Fibroblast of skin of left biceps (primary cell): Measurements from ENCODE around the gene PKNOX2.

Source experiments
- DNase-seq, 2 experiments: peaks; one replicate each; pipeline ENCODE4 v3.0.0-alpha.2; 2013; ENCODE audit warnings: low read depth in 2 of 2

PKNOX2 gene

GRCh38 chr11:125262194-125262829, 97.8 kb downstream of the PKNOX2 start:
- no peak for DNase-seq

GRCh38 chr11:125262830-125263218, 98.3 kb downstream of the PKNOX2 start:
- DNase-seq, result no peak

GRCh38 chr11:125263268-125263790, 98.8 kb downstream of the PKNOX2 start:
- DNase-seq, result peak; percentile 96

- no peak for DNase-seq
These were observed 99.8 kb downstream of the PKNOX2 start for GRCh38 chr11:125264100-125265022.

- DNase-seq, result no peak
These were observed 103.0 kb downstream of the PKNOX2 start for GRCh38 chr11:125267548-125267947.

- no peak for DNase-seq
These were observed 104.1 kb downstream of the PKNOX2 start for GRCh38 chr11:125268611-125269010.

GRCh38 chr11:125270106-125270505, 105.6 kb downstream of the PKNOX2 start:
- no peak for DNase-seq

- no peak for DNase-seq
These were observed 106.2 kb downstream of the PKNOX2 start for GRCh38 chr11:125270711-125271110.

- no peak for DNase-seq
These were observed 107.0 kb downstream of the PKNOX2 start for GRCh38 chr11:125271483-125272091.

GRCh38 chr11:125272092-125272491, 107.5 kb downstream of the PKNOX2 start:
- DNase-seq, result no peak

- DNase-seq, result no peak
These were observed 108.3 kb downstream of the PKNOX2 start for GRCh38 chr11:125272821-125273220.

- DNase-seq, result no peak
These were observed 109.0 kb downstream of the PKNOX2 start for GRCh38 chr11:125273519-125274000.

- DNase-seq, result no peak
These were observed 109.8 kb downstream of the PKNOX2 start for GRCh38 chr11:125274309-125274708.

GRCh38 chr11:125274774-125275173, 110.2 kb downstream of the PKNOX2 start:
- DNase-seq, result no peak

GRCh38 chr11:125275905-125276618, 111.5 kb downstream of the PKNOX2 start:
- no peak for DNase-seq

- DNase-seq, result no peak
These were observed 112.0 kb downstream of the PKNOX2 start for GRCh38 chr11:125276619-125276976.

GRCh38 chr11:125279676-125280418, 115.3 kb downstream of the PKNOX2 start:
- DNase-seq, result no peak

GRCh38 chr11:125280646-125281045, 116.1 kb downstream of the PKNOX2 start:
- DNase-seq, result no peak

- no peak for DNase-seq
These were observed 117.5 kb downstream of the PKNOX2 start for GRCh38 chr11:125281831-125282595.

GRCh38 chr11:125282596-125282914, 118.0 kb downstream of the PKNOX2 start:
- DNase-seq, result no peak
